ENCODE measurements around the gene ASCC1. TPM values are rescaled to one million over a fixed set of nuclear protein-coding genes. Genes with fewer than 3 reads are reported as not detected.

Gene ASCC1, protein sequence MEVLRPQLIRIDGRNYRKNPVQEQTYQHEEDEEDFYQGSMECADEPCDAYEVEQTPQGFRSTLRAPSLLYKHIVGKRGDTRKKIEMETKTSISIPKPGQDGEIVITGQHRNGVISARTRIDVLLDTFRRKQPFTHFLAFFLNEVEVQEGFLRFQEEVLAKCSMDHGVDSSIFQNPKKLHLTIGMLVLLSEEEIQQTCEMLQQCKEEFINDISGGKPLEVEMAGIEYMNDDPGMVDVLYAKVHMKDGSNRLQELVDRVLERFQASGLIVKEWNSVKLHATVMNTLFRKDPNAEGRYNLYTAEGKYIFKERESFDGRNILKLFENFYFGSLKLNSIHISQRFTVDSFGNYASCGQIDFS
- polyA plus RNA-seq (2012; ENCODE audit: low read depth, missing spikeins), result 36.5 TPM

DNA sequence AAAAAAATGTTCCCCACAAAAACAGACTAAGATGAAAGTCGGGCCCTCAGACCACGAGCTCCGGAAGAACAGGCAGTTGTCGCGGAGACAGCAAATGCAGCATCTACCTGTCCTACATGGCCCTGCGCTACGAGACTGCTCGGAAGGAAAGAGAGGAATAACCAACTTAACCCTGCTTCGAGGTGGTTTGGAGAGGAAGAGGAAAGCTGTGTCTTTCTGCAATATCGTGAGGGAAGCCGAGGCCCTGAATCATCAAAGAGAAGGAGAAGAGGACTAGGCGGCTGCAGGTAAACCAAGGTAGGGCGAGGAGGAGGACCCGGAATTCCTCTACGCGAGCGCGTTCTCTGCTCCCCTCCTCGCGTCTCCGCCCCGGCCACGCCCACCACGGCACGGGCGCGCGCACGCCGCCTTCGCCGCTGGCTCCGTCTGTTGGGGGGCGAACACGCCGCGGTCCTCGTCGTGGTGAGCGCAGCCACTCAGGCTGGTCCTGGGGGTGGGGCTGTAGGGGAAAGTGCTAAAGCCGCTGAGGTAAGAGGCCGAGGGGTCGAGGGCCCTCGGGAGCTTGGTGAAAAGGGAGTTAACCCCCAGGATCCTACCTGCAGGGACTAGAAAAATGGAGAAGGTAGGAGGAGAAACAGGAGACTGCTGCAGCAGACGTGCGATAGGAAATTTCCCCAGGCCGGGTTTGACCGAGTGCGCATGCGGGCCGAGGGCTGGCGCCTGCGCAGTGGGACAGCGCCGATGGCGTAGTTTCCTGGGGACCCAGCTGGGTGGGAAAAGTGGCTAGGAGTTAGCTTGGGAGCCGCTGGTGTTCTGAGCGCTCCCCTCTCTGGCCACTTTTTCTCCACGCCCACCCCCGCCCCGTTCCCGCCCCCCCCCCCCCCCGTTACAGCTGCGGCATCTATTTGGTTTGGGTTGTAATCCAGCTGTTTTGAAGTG is at the start of gene ASCC1, which contains the start of gene ANAPC16:
ASCC1 (minus strand) TSS at position 666 of the 939 bp plus-strand sequence. CDS start 2,978 bp downstream, outside the sequence.
ANAPC16 (plus strand) TSS at position 402 of the 939 bp plus-strand sequence. CDS start 7,903 bp downstream, outside the sequence.
- DNase-seq (ENCODE audit: insufficient read length, low spot score), result peak; percentile 74
- peak; percentile 100 for FAIRE-seq
- TF ChIP-seq PAX5 (IDR thresholded peaks at IDR 0.05; ENCODE audit: insufficient read depth, low read length, severe bottlenecking) (no peak), POLR2AphosphoS5 (IDR thresholded peaks at IDR 0.05; ENCODE audit: low read depth, low read length) (peak; percentile 88), TAF1 (IDR thresholded peaks at IDR 0.05; ENCODE audit: low read depth, low read length) (peak; percentile 49; the same call in 1 of the 2 replicates), POU2F2 (IDR thresholded peaks at IDR 0.05; ENCODE audit: low read depth, low read length) (peak; percentile 4; the same call in 1 of the 2 replicates), SPI1 (IDR thresholded peaks at IDR 0.05; ENCODE audit: low read depth, low read length) (no peak), POLR2A (IDR thresholded peaks at IDR 0.05; ENCODE audit: low read depth, low read length) (peak; percentile 77)

DNA sequence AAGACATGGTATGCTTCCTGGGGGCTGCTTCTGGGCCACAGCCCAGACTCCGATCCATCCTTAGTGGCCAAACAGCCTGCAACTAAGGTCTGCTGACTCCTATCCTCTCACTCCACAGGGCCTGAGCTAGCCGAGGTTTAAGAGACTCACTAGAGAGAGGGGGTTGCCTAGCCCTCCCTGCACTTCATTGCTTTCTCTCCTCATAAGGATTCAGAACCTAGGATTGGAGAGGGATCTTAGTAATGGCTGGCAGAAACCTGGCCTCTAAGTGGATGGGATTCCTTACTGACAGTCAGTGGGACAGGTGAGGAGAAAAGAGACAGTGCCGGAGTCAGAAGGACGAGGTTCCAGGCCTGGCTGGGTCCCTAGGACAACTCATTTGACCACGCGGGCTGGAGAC is 49.4 kb upstream of the ASCC1 start:
- FAIRE-seq (no peak), DNase-seq (ENCODE audit: insufficient read length, low spot score) (no peak)
- TF ChIP-seq POLR2A (IDR thresholded peaks at IDR 0.05; ENCODE audit: low read depth, low read length) (no peak), TAF1 (IDR thresholded peaks at IDR 0.05; ENCODE audit: low read depth, low read length) (no peak), SPI1 (IDR thresholded peaks at IDR 0.05; ENCODE audit: low read depth, low read length) (no peak), PAX5 (IDR thresholded peaks at IDR 0.05; ENCODE audit: insufficient read depth, low read length, severe bottlenecking) (no peak), POLR2AphosphoS5 (IDR thresholded peaks at IDR 0.05; ENCODE audit: low read depth, low read length) (no peak), POU2F2 (IDR thresholded peaks at IDR 0.05; ENCODE audit: low read depth, low read length) (no peak)

DNA sequence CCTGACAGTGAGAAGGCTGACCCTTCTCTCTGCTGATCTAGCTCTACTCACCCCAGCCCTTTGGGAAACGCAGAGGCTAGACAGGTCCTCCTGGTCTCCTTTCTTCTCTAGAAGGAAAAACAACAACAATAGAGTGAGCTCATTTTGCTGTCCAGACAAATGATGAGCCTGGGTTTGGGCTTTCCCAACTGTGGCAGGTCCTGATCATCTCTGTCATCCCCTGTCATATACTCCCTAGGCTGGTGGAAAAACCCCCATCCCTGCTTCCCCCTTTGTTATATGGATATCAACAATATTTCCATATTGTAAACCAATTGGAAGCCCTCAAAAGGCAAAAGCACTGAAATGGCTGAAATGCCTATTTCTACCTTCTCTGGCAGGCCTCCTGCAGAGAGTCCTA is 48.5 kb upstream of the ASCC1 start:
- DNase-seq (ENCODE audit: insufficient read length, low spot score) (no peak), FAIRE-seq (no peak)
- no peak for TF ChIP-seq POU2F2 (IDR thresholded peaks at IDR 0.05; ENCODE audit: low read depth, low read length)
- TF ChIP-seq POLR2AphosphoS5 (IDR thresholded peaks at IDR 0.05; ENCODE audit: low read depth, low read length), result no peak
- no peak for TF ChIP-seq TAF1 (IDR thresholded peaks at IDR 0.05; ENCODE audit: low read depth, low read length)
- TF ChIP-seq PAX5 (IDR thresholded peaks at IDR 0.05; ENCODE audit: insufficient read depth, low read length, severe bottlenecking), result no peak
- TF ChIP-seq SPI1 (IDR thresholded peaks at IDR 0.05; ENCODE audit: low read depth, low read length), result no peak
- TF ChIP-seq POLR2A (IDR thresholded peaks at IDR 0.05; ENCODE audit: low read depth, low read length), result no peak

GRCh38 chr10:72263613-72264241 is 47.7 kb upstream of the ASCC1 start:
- DNase-seq (ENCODE audit: insufficient read length, low spot score) (no peak), FAIRE-seq (no peak)
- TF ChIP-seq PAX5 (IDR thresholded peaks at IDR 0.05; ENCODE audit: insufficient read depth, low read length, severe bottlenecking) (no peak), POLR2AphosphoS5 (IDR thresholded peaks at IDR 0.05; ENCODE audit: low read depth, low read length) (no peak), SPI1 (IDR thresholded peaks at IDR 0.05; ENCODE audit: low read depth, low read length) (no peak), TAF1 (IDR thresholded peaks at IDR 0.05; ENCODE audit: low read depth, low read length) (no peak), POLR2A (IDR thresholded peaks at IDR 0.05; ENCODE audit: low read depth, low read length) (no peak), POU2F2 (IDR thresholded peaks at IDR 0.05; ENCODE audit: low read depth, low read length) (no peak)

DNA sequence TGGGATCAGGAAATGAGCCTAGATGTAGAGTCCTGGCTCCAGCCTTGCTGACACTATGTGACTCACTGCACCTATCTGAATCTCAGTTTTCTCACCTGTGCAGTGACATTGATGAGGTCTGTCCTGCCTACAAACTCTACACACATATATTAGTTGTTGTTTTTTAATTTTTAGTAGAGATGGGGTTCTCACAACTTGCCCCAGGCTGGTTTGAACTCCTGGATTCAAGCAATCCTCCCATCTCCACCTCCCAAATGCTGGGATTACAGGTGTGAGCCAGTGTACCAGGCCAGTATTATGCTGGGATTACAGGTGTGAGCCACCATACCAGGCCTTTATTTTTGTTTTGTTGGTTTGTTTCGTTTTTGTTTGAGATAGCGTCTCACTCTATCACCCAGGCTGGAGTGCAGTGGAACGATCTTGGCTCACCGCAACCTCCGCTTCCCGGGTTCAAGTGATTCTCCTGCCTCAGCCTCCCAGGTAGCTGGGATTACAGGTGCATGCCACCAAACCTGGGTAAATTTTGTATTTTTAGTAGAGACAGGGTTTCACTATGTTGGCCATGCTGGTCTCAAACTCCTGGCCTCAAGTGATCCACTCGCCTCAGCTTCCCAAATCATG is 45.8 kb upstream of the ASCC1 start:
- TF ChIP-seq SPI1 (IDR thresholded peaks at IDR 0.05; ENCODE audit: low read depth, low read length) (no peak), POLR2A (IDR thresholded peaks at IDR 0.05; ENCODE audit: low read depth, low read length) (no peak), POLR2AphosphoS5 (IDR thresholded peaks at IDR 0.05; ENCODE audit: low read depth, low read length) (no peak), POU2F2 (IDR thresholded peaks at IDR 0.05; ENCODE audit: low read depth, low read length) (no peak), PAX5 (IDR thresholded peaks at IDR 0.05; ENCODE audit: insufficient read depth, low read length, severe bottlenecking) (no peak), TAF1 (IDR thresholded peaks at IDR 0.05; ENCODE audit: low read depth, low read length) (no peak)
- DNase-seq (ENCODE audit: insufficient read length, low spot score), result no peak
- no peak for FAIRE-seq

DNA sequence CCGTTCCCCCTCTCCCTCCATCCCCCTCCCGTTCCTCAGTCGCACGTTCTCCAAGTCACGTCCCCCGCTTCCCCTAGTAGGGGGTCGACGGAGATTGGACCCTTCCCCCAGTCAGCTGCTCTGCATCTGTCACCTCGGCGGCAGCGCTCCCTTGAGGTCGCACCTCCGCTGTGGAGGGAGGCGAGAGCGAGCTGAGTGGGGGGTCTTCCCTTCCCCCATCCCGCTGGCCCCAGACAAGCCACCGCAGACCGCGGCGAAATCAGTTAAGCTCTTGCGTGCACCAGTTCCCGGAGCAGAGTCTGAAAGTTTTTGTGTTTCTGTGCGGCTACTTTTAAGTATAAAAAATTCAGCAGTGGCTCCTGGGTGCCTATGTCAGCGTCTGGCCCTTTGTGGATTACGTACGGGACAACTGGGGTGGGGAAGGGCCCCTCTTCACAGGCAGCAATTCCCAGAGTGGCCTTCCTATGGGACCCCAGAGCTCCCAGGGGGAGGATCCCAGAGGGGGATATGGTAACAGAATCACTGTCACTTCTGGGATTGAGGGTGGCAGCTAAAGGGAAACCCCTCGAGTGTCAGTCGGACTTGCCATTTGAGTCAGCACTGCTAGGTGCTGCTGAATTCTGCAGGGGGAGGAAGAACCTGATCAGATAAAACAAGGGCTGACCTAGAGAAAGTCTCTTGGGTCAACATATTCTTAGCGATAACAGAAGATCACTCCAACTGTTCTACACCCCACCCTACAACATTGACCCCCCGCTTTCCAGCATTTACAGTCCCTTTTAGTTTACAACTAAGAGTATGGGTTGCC is 45.1 kb upstream of the ASCC1 start:
- DNase-seq (ENCODE audit: insufficient read length, low spot score), result peak; percentile 64
- no peak for FAIRE-seq
- TF ChIP-seq POLR2A (IDR thresholded peaks at IDR 0.05; ENCODE audit: low read depth, low read length) (no peak), SPI1 (IDR thresholded peaks at IDR 0.05; ENCODE audit: low read depth, low read length) (peak; percentile 39; the same call in 1 of the 2 replicates)

GRCh38 chr10:72260239-72260975 is 44.3 kb upstream of the ASCC1 start:
- DNase-seq (ENCODE audit: insufficient read length, low spot score) (no peak), FAIRE-seq (peak; percentile 96)
- TF ChIP-seq POLR2AphosphoS5 (IDR thresholded peaks at IDR 0.05; ENCODE audit: low read depth, low read length) (no peak), PAX5 (IDR thresholded peaks at IDR 0.05; ENCODE audit: insufficient read depth, low read length, severe bottlenecking) (no peak), TAF1 (IDR thresholded peaks at IDR 0.05; ENCODE audit: low read depth, low read length) (no peak), SPI1 (IDR thresholded peaks at IDR 0.05; ENCODE audit: low read depth, low read length) (no peak), POLR2A (IDR thresholded peaks at IDR 0.05; ENCODE audit: low read depth, low read length) (no peak), POU2F2 (IDR thresholded peaks at IDR 0.05; ENCODE audit: low read depth, low read length) (no peak)

All from GM12891 (cell line).